SU-DHL-6 (cell line): ENCODE data around the gene SORCS2.

Experiments
- H2AFZ ChIP-seq: fragments of 200-600 bp; sonication (generic); 2 replicates; pipeline ENCODE4 v1.6.1; 2014; ENCODE audit warnings: low read depth, mild to moderate bottlenecking, moderate library complexity, mixed read lengths, antibody characterized with exemption, low read length; ENCODE audit not compliant: severe bottlenecking
- H3F3A ChIP-seq: fragments of 200-600 bp; shearing (Covaris generic); 2 replicates; pipeline ENCODE4 v1.6.0; 2016; ENCODE audit warnings: antibody characterized with exemption, mild to moderate bottlenecking; ENCODE audit not compliant: insufficient read depth
- H3K27ac ChIP-seq: fragments of 200-600 bp; sonication (generic); 2 replicates; pipeline ENCODE4 v1.5.1; 2016; ENCODE audit warnings: low read depth, mild to moderate bottlenecking, low read length, moderate library complexity, mixed read lengths
- H3K27me3 ChIP-seq: fragments of 200-600 bp; sonication (generic), shearing (Covaris generic); 2 replicates; pipeline ENCODE4 v1.6.0; 2014; ENCODE audit warnings: mild to moderate bottlenecking, low read length
- H3K36me3 ChIP-seq: fragments of 200-600 bp; sonication (generic); 2 replicates; pipeline ENCODE4 v1.6.1; 2014; ENCODE audit warnings: mild to moderate bottlenecking, low read length, mixed read lengths
- H3K4me2 ChIP-seq: fragments of 300-600, 200-600 bp; shearing (Covaris generic), sonication (generic); 2 replicates; pipeline ENCODE4 v1.6.0; 2014; ENCODE audit warnings: low read length, low read depth, mild to moderate bottlenecking; ENCODE audit not compliant: poor library complexity, severe bottlenecking
- H3K4me3 ChIP-seq: fragments of 200-600 bp; sonication (generic); 2 replicates; pipeline ENCODE4 v1.5.1; 2014; ENCODE audit warnings: antibody characterized with exemption, low read length, mild to moderate bottlenecking, mixed read lengths; ENCODE audit not compliant: insufficient read depth, poor library complexity, severe bottlenecking
- H3K79me2 ChIP-seq: fragments of 200-600 bp; sonication (generic); 2 replicates; pipeline ENCODE4 v1.6.1; 2014; ENCODE audit warnings: mild to moderate bottlenecking, low read length, moderate library complexity; ENCODE audit not compliant: insufficient read depth
- H3K9ac ChIP-seq: fragments of 200-600 bp; sonication (generic); 2 replicates; pipeline ENCODE4 v1.7.0; 2014; ENCODE audit warnings: mild to moderate bottlenecking, low read length
- H3K9me2 ChIP-seq: fragments of 200-600 bp; sonication (generic); replicated peaks from 2 replicates; pipeline ENCODE4 v1.6.1; 2014; ENCODE audit warnings: low read length; ENCODE audit not compliant: insufficient read depth
- H3K9me3 ChIP-seq: fragments of 200-600 bp; sonication (generic); 2 replicates; pipeline ENCODE4 v1.6.1; 2014; ENCODE audit warnings: low read length, mixed read lengths; ENCODE audit not compliant: insufficient read depth
- H4K20me1 ChIP-seq: fragments of 200-600 bp; sonication (generic); 2 replicates; pipeline ENCODE4 v1.6.1; 2014; ENCODE audit warnings: low read depth, mild to moderate bottlenecking, antibody characterized with exemption, low read length, moderate library complexity, mixed read lengths
- CTCF ChIP-seq: fragments of 200-600 bp; sonication (generic); IDR thresholded peaks from one replicate; pipeline ENCODE4 v1.5.1; 2017; ENCODE audit warnings: antibody characterized with exemption, mild to moderate bottlenecking, low read length, moderate library complexity; ENCODE audit not compliant: insufficient read depth, poor library complexity, severe bottlenecking
- EZH2phosphoT487 ChIP-seq: fragments of 200-600 bp; sonication (generic), shearing (Covaris generic); conservative IDR thresholded peaks from 2 replicates; pipeline ENCODE4 v1.6.1; 2018; ENCODE audit warnings: mild to moderate bottlenecking, antibody characterized with exemption, low read length, moderate library complexity, mixed read lengths

The SORCS2 gene

GRCh38 chr4:7652906-7653305 lies 460.6 kb downstream of the SORCS2 start:
- TF ChIP-seq CTCF, result no peak
- TF ChIP-seq EZH2phosphoT487, result no peak
- Histone ChIP-seq H3K79me2 (no peaks in the 10 kb centered on the region), H3K27ac (no peak overlapping the region), H3K36me3 (no peaks in the 10 kb centered on the region), H3K9ac (no peak overlapping the region), H3F3A (no peaks in the 10 kb centered on the region), H3K4me3 (no peak overlapping the region), H3K27me3 (no peaks in the 10 kb centered on the region), H3K9me3 (no peaks in the 10 kb centered on the region), H3K9me2 (no peaks in the 10 kb centered on the region), H3K4me2 (no peak overlapping the region), H2AFZ (no peak overlapping the region), H4K20me1 (no peaks in the 10 kb centered on the region)

GRCh38 chr4:7653510-7654369 lies 461.4 kb downstream of the SORCS2 start:
- H3K27me3 ChIP-seq, result no peaks in the 10 kb centered on the region
- no peak overlapping the region for H2AFZ ChIP-seq
- H3K79me2 ChIP-seq, result no peaks in the 10 kb centered on the region
- no peaks in the 10 kb centered on the region for H3K36me3 ChIP-seq
- H3K4me3 ChIP-seq, result no peak overlapping the region
- no peak overlapping the region for H3K27ac ChIP-seq
- no peaks in the 10 kb centered on the region for H3K9me3 ChIP-seq
- no peaks in the 10 kb centered on the region for H4K20me1 ChIP-seq
- no peaks in the 10 kb centered on the region for H3F3A ChIP-seq
- H3K9me2 ChIP-seq, result no peaks in the 10 kb centered on the region
- no peak overlapping the region for H3K9ac ChIP-seq
- no peak for TF ChIP-seq CTCF
- TF ChIP-seq EZH2phosphoT487, result no peak
- H3K4me2 ChIP-seq, result no peak overlapping the region

- H3K27ac ChIP-seq, result no peak overlapping the region
- no peaks in the 10 kb centered on the region for H3K9me3 ChIP-seq
- no peaks in the 10 kb centered on the region for H3F3A ChIP-seq
- no peaks in the 10 kb centered on the region for H3K9me2 ChIP-seq
- no peak overlapping the region for H3K4me3 ChIP-seq
- TF ChIP-seq CTCF (no peak), EZH2phosphoT487 (no peak)
- H3K27me3 ChIP-seq, result no peaks in the 10 kb centered on the region
- H3K79me2 ChIP-seq, result no peaks in the 10 kb centered on the region
- no peak overlapping the region for H2AFZ ChIP-seq
- H4K20me1 ChIP-seq, result no peaks in the 10 kb centered on the region
- H3K36me3 ChIP-seq, result no peaks in the 10 kb centered on the region
- no peak overlapping the region for H3K4me2 ChIP-seq
- H3K9ac ChIP-seq, result no peak overlapping the region
Measured at GRCh38 chr4:7654550-7655445, 462.5 kb downstream of the SORCS2 start.
